AG09309 (cell line): ENCODE measurements around the gene C16orf95.

ENCODE experiments used
- DNase-seq: peaks from one replicate; pipeline ENCODE4 v3.0.0-alpha.2; 2010; ENCODE audit warnings: low read depth
- H3K4me3 ChIP-seq: 2 replicates; pipeline ENCODE4 v1.5.1; 2011; ENCODE audit warnings: mild to moderate bottlenecking, low read depth, low read length, moderate library complexity; ENCODE audit not compliant: control insufficient read depth
- CTCF ChIP-seq: IDR thresholded peaks from 2 replicates; pipeline ENCODE4 v1.5.1; 2011; ENCODE audit warnings: mild to moderate bottlenecking, low read depth, low read length, inconsistent platforms; ENCODE audit not compliant: insufficient read depth, control insufficient read depth; ENCODE audit errors: missing control alignments

C16orf95 gene

GRCh38 chr16:87306516-87306915 lies 10.7 kb downstream of the C16orf95 start:
- no peak overlapping the region for H3K4me3 ChIP-seq
- TF ChIP-seq CTCF: no peak
- no peak for DNase-seq

- H3K4me3 ChIP-seq: peak overlapping the region; percentile 46
- no peak for DNase-seq
- peak; percentile 44 for TF ChIP-seq CTCF
These were observed 11.4 kb downstream of the C16orf95 start for GRCh38 chr16:87305505-87306391.

GRCh38 chr16:87304951-87305350 lies 12.2 kb downstream of the C16orf95 start:
- no peak overlapping the region for H3K4me3 ChIP-seq
- TF ChIP-seq CTCF: no peak
- DNase-seq: no peak

- no peak for TF ChIP-seq CTCF
- H3K4me3 ChIP-seq: no peak overlapping the region
- DNase-seq: no peak
These were observed 13.2 kb downstream of the C16orf95 start for GRCh38 chr16:87303962-87304521.

- no peak overlapping the region for H3K4me3 ChIP-seq
- DNase-seq: no peak
- no peak for TF ChIP-seq CTCF
These were observed 13.7 kb downstream of the C16orf95 start for GRCh38 chr16:87303431-87303930.

- TF ChIP-seq CTCF: no peak
- H3K4me3 ChIP-seq: no peak overlapping the region
- DNase-seq: no peak
These were observed 18.2 kb downstream of the C16orf95 start for GRCh38 chr16:87298857-87299465.
